Gastrocnemius medialis (tissue), 4 donors: Measurements from ENCODE around the gene RABGAP1L. TPM values are rescaled to one million over a fixed set of nuclear protein-coding genes. Genes with fewer than 3 reads are reported as not detected.

ENCODE experiments used
- ATAC-seq, 2 donors: fragments of 150-250 bp; one replicate each; pipeline ENCODE4 v1.9.1; 2016
- DNase-seq, 2 donors: peaks; one replicate each; pipeline ENCODE4 v3.0.0-alpha.2; 2019
- H3K27ac ChIP-seq, 4 donors: fragments of 200-600 bp; sonication (generic); 1 replicate in 1 of 4; 2 replicates in 3 of 4; pipeline ENCODE4 v1.5.1; 2016 to 2018; ENCODE audit warnings: mild to moderate bottlenecking in 2 of 4, moderate library complexity in 1 of 4
- H3K27me3 ChIP-seq, 3 donors: fragments of 200-600 bp; sonication (generic) in 2 of 3; 1 replicate in 1 of 3; 2 replicates in 2 of 3; pipeline versions ENCODE4 v1.5.1 to v1.6.0; 2016 to 2019; ENCODE audit warnings: mild to moderate bottlenecking in 1 of 3, moderate library complexity in 1 of 3
- H3K36me3 ChIP-seq, 2 donors: fragments of 200-600 bp; sonication (generic) in 1 of 2; one replicate each; pipeline ENCODE4 v1.5.1; 2017 to 2018
- H3K4me1 ChIP-seq, 2 donors: fragments of 200-600 bp; sonication (generic) in 1 of 2; one replicate each; pipeline ENCODE4 v1.5.1; 2016 to 2017; ENCODE audit warnings: mild to moderate bottlenecking in 2 of 2
- H3K4me3 ChIP-seq, 4 donors: fragments of 200-600 bp; sonication (generic) in 3 of 4; 1 replicate in 1 of 4; 2 replicates in 3 of 4; pipeline ENCODE4 v1.5.1; 2016 to 2019; ENCODE audit warnings: mild to moderate bottlenecking in 2 of 4
- H3K9me3 ChIP-seq, 3 donors: fragments of 200-600 bp; sonication (generic) in 2 of 3; 1 replicate in 1 of 3; 2 replicates in 2 of 3; pipeline ENCODE4 v1.5.1; 2016 to 2019
- POLR2A ChIP-seq, 2 donors: fragments of 450-650 bp; IDR thresholded peaks; one replicate each; pipeline ENCODE4 v1.6.1; 2017; ENCODE audit warnings: antibody characterized with exemption in 2 of 2, mild to moderate bottlenecking in 2 of 2, moderate library complexity in 2 of 2
- in situ Hi-C, 4 donors: fragments of 200-750 bp; cut with MboI; loops; one replicate each; pipeline versions ENCODE4 v1.15.0 to v1.8.0; 2017; ENCODE audit warnings: low sequenced_read_pairs in 4 of 4
- intact Hi-C: fragments of 100-400 bp; cut with DNase I; formaldehyde crosslinking; loops from one replicate; pipeline ENCODE4 v1.15.1; 2023; ENCODE audit warnings: low total_unique reads
- total RNA-seq, 4 donors: library from RNA; depleted of rRNA; stranded (reverse); fragments of >200 nt; gene quantifications; one replicate each; pipeline versions ENCODE4 v1.1.0 to v1.2.3, GENCODE V29; 2016
- TF ChIP-seq, protein P1 (sequence below), 5 experiments: fragments of 450-650 bp in 3 of 5; fragments of 200-600 bp in 2 of 5; sonication (generic) in 2 of 5; IDR thresholded peaks in 4 of 5; conservative IDR thresholded peaks in 1 of 5; 1 replicate in 4 of 5; 2 replicates in 1 of 5; pipeline ENCODE4 v1.5.1; 2016 to 2019; ENCODE audit warnings: antibody characterized with exemption in 5 of 5, mild to moderate bottlenecking in 3 of 5, moderate library complexity in 3 of 5

The RABGAP1L gene
- total RNA-seq, 4 donors from 2014 or later, result 8.8 to 22.2 (median 14.9) TPM

DNA sequence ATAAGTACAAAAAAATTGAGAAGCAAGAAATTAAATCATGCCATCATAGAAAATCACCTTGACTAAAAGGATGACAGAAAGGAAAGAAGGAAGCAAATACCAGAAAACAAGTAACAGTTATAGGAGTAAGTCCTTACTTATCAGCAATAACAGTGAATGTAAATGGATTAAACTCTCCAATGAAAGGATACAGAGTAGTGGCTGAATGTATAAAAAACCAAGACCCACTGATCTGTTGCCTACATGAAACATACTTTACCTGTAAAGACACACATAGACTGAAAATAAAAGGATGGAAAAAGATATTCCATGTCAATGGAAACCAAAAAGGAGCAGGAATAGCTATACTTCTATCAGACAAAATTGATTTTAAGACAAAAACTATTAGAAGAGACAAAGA, 52.2 kb downstream of the RABGAP1L start:
- no peak overlapping the region for H3K27ac ChIP-seq
- no peaks in the 10 kb centered on the region for H3K27me3 ChIP-seq
- intact Hi-C loops (no loop called here), in situ Hi-C loops (no loop called here)
- H3K36me3 ChIP-seq, result no peaks in the 10 kb centered on the region
- TF ChIP-seq, protein P1, sequence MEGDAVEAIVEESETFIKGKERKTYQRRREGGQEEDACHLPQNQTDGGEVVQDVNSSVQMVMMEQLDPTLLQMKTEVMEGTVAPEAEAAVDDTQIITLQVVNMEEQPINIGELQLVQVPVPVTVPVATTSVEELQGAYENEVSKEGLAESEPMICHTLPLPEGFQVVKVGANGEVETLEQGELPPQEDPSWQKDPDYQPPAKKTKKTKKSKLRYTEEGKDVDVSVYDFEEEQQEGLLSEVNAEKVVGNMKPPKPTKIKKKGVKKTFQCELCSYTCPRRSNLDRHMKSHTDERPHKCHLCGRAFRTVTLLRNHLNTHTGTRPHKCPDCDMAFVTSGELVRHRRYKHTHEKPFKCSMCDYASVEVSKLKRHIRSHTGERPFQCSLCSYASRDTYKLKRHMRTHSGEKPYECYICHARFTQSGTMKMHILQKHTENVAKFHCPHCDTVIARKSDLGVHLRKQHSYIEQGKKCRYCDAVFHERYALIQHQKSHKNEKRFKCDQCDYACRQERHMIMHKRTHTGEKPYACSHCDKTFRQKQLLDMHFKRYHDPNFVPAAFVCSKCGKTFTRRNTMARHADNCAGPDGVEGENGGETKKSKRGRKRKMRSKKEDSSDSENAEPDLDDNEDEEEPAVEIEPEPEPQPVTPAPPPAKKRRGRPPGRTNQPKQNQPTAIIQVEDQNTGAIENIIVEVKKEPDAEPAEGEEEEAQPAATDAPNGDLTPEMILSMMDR (IDR thresholded peaks at IDR 0.05 in 4 of 5, conservative IDR thresholded peaks at IDR 0.05 in 1 of 5), result no peak
- TF ChIP-seq POLR2A (IDR thresholded peaks at IDR 0.05), result no peak
- ATAC-seq (no peak), DNase-seq (no peak)
- peaks cover 0 to 13% of the 10 kb centered on the region in 2 donors for H3K4me1 ChIP-seq
- H3K9me3 ChIP-seq, result no peaks in the 10 kb centered on the region
- H3K4me3 ChIP-seq, result no peak overlapping the region

DNA sequence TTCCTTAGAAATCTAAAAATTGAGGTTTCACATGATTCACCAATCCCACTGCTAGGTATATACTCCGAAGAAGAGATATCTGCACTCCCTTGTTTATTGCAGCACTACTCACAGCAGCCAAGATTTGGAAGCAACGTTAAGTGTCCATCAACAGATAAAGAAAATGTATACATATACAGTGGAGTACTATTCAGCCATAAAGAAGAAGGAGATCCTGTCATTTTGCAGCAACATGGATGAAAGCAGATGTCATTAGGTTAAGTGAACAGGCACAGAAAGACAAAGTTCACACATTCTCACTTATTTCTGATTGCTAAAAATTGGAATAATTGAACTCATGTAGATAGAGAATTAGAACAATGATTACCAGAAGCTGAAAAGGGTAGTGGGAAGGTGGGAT, 56.4 kb downstream of the RABGAP1L start:
- in situ Hi-C loops, result no loop called here

DNA sequence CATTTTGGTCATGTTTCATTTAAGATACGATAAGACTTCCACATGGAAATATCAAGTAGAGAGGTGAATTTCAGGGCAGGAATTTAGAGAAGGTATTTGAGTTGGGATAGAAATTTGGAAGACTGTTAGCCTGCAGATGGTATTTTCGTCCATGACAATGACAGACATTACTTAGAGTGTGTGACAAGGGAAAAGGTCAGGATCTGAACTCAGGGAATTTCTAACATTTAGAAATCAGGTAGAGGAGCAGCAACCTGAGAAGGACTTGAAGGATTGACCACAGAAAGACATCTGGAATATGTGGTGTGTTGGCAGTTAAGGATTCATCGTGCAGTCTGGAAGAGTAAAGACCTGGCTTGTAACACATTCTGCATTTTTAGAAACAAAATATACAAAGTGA, 57.9 kb downstream of the RABGAP1L start:
- H3K9me3 ChIP-seq, result no peaks in the 10 kb centered on the region
- H3K36me3 ChIP-seq, result peaks cover 0 to 2% of the 10 kb centered on the region in 2 donors
- in situ Hi-C loops, result no loop called here
- no peak overlapping the region for H3K27ac ChIP-seq
- DNase-seq (no peak), ATAC-seq (no peak)
- no peak overlapping the region for H3K4me3 ChIP-seq
- peaks cover 0 to 8% of the 10 kb centered on the region in 2 donors for H3K4me1 ChIP-seq
- no peaks in the 10 kb centered on the region for H3K27me3 ChIP-seq
- TF ChIP-seq POLR2A (IDR thresholded peaks at IDR 0.05), result no peak
- TF ChIP-seq, protein P1 (IDR thresholded peaks at IDR 0.05 in 4 of 5, conservative IDR thresholded peaks at IDR 0.05 in 1 of 5), result no peak
- intact Hi-C loops, result loop anchor here (2.0 to 5.0 kb wide), 3 partner anchors 58 to 785 kb away; partner anchors contain the start of genes RABGAP1L and RC3H1

More for the DNA sequence above, 56.4 kb downstream of the RABGAP1L start:
- ATAC-seq, result no peak
- Histone ChIP-seq H3K27me3 (no peaks in the 10 kb centered on the region), H3K27ac (no peak overlapping the region), H3K4me1 (peaks cover 0 to 8% of the 10 kb centered on the region in 2 donors), H3K4me3 (no peak overlapping the region), H3K9me3 (no peaks in the 10 kb centered on the region), H3K36me3 (no peaks in the 10 kb centered on the region)
- no peak for DNase-seq
- TF ChIP-seq, protein P1 (IDR thresholded peaks at IDR 0.05 in 4 of 5, conservative IDR thresholded peaks at IDR 0.05 in 1 of 5), result no peak
- no peak for TF ChIP-seq POLR2A (IDR thresholded peaks at IDR 0.05)
- intact Hi-C loops, result loop anchor here (2.0 to 5.0 kb wide), 3 partner anchors 57 to 783 kb away; partner anchors contain the start of genes RABGAP1L and RC3H1

DNA sequence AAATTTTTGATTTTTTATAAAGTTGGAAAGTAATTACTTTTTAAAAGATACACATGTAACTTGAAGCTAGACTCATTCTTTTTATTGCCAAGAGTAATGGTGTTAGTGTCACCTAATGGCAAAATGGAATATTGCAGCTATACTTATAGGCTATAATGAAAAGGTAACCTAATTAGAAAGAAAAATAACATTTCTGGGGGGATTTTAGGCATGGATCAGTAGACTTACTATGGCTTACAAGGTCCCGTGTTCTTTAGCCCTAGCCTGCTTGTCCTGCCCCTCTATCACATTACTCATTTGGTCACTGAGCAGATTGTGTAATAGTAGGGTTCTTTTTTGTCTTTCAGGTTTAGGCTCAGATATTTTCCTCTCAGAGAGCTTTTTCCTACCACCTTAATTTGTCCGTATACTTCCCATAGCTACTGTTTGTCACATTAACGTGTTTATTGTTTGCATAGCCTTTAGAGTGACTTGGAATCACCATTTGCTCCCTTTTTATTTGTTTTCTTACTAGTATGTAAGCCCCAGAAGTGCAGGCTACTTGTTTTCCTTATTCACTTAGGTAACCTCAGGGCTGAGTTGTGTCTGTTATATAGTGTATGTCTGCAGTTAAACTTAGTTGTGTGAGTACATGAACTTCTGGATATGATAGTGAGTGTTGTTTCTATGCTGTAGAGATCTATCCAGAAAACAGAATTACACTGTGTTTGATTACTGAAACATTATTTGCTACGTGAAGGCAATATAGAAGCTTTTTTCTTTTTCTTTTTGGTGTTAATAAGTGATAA, 58.7 kb downstream of the RABGAP1L start:
- TF ChIP-seq, protein P1 (IDR thresholded peaks at IDR 0.05 in 4 of 5, conservative IDR thresholded peaks at IDR 0.05 in 1 of 5), result peak; percentile 44 to 78 (median 68)
- no peak for TF ChIP-seq POLR2A (IDR thresholded peaks at IDR 0.05)
- H3K36me3 ChIP-seq, result peaks cover 0 to 9% of the 10 kb centered on the region in 2 donors
- peak; percentile 58 to 64 for ATAC-seq
- H3K4me1 ChIP-seq, result peaks cover 0 to 8% of the 10 kb centered on the region in 2 donors
- no peak overlapping the region for H3K4me3 ChIP-seq
- in situ Hi-C loops (no loop called here), intact Hi-C loops (loop anchor here (2.0 to 5.0 kb wide), 3 partner anchors 59 to 786 kb away; partner anchors contain the start of genes RABGAP1L and RC3H1)
- no peaks in the 10 kb centered on the region for H3K27me3 ChIP-seq
- H3K27ac ChIP-seq, result no peak overlapping the region
- no peaks in the 10 kb centered on the region for H3K9me3 ChIP-seq
- no peak for DNase-seq
